Activated CD8-positive, alpha-beta memory T cell treated with anti-CD3 and anti-CD28 coated beads for 24 hours (primary cell): ENCODE measurements around the gene ACTG2.

Source experiments
- DNase-seq: peaks from one replicate; pipeline ENCODE4 v3.0.0-alpha.2; 2020

Gene ACTG2

GRCh38 chr2:73915437-73915993 lies 22.7 kb downstream of the ACTG2 start:
- DNase-seq = no peak

- DNase-seq = no peak
Measured at GRCh38 chr2:73916666-73917065, 23.9 kb downstream of the ACTG2 start.

DNA sequence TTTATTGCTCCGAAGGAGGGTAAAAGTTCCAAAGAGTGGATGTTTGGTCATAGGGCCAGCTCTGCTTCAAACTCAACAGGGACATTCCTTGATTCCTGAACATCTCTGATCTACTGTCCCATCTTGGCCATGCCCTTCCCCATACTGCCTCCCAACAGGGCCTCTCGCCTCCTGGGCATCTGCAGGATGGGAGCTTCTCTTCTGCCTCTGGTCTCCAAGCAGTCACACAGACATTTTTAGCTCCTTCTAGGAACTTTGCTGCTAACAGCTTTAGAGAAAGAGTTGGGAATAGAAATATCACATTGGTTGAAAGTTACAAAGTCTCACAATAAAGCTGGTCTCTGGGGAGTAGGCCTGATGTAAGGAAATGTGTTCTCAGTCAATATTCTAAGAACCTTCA lies 24.5 kb downstream of the ACTG2 start:
- no peak for DNase-seq

GRCh38 chr2:73917696-73918207 lies 24.9 kb downstream of the ACTG2 start:
- DNase-seq = no peak

DNA sequence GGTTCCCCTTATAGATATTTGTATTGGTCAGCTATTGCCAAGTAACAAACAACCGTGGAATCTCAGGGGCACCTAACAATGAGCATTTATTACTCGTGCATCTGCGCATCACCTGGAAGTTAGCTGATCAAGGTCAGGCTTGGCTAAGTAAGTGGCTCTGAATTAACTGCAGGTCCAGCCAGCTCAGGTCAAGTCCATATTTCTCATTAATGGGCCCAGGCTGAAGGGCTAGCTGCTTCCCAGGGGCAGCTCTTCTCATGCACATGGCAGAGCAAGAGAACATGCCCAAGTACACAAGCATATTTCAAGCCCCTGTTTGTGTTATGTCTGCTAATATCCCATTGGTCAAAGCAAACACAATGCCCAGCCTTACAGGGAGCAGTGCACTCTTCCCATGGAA lies 26.0 kb downstream of the ACTG2 start:
- DNase-seq = no peak

DNA sequence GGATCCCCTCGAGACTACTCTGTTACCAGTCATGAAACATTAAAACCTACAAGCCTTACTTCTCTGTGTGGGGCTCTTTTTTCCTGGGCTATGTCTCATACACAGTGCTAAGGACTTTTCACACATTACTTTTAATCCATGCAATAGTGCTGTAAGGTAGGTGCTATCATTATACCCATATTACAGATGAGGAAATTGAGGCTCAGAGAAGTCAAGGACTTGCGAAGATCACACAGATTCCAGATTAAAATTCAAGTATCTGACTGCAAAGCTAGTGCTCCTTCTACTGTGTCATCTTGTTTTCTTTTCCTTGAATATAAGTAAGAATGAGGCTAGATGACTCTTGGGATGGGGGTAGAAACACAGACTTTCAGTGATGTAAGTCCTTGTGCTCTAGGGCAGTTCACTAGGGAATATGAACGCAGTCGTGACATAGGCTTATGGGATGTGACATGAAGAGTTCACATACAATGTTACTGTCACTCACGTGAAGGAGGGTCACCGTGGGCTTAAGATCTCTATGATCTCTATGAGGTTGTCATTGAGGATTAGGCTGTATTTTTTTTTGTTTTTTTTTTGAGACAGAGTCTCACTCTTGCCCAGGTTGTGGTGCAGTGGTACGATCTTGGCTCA lies 26.9 kb downstream of the ACTG2 start:
- no peak for DNase-seq

- no peak for DNase-seq
Measured at GRCh38 chr2:73920577-73921545, 28.1 kb downstream of the ACTG2 start.

GRCh38 chr2:73921581-73921980 lies 28.8 kb downstream of the ACTG2 start:
- DNase-seq = no peak

GRCh38 chr2:73922681-73923080 lies 29.9 kb downstream of the ACTG2 start:
- no peak for DNase-seq

GRCh38 chr2:73925033-73925704 lies 32.4 kb downstream of the ACTG2 start:
- DNase-seq = no peak

DNA sequence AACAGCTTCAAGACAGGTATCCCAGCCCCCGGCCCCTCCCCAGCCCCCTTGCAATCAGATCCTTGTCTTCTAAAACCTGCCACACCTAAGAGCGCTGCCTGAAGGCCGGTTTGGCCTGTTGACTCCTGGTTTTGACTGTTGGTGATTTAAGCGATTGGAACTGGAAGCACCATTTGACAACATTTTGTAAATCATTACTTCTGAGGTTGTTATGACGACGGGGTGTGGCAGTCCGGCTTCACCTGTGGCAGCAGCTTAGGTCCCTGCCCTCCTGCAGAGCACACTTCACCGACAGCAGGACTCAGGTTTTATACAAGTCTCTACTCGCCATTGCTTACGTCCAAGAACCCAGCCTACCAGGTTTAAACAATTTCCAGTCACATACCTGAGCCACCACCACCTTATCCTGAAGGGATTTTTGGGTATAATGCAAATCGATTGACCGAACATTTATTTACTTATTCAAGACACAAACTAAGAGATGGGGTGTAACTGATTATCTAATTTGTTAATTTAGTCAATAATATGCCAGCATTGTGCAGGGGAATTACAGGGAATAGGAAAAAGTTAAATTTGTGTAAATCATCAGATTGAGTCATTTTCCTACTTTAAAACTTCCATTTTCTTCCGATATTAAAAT lies 33.2 kb downstream of the ACTG2 start:
- no peak for DNase-seq

DNA sequence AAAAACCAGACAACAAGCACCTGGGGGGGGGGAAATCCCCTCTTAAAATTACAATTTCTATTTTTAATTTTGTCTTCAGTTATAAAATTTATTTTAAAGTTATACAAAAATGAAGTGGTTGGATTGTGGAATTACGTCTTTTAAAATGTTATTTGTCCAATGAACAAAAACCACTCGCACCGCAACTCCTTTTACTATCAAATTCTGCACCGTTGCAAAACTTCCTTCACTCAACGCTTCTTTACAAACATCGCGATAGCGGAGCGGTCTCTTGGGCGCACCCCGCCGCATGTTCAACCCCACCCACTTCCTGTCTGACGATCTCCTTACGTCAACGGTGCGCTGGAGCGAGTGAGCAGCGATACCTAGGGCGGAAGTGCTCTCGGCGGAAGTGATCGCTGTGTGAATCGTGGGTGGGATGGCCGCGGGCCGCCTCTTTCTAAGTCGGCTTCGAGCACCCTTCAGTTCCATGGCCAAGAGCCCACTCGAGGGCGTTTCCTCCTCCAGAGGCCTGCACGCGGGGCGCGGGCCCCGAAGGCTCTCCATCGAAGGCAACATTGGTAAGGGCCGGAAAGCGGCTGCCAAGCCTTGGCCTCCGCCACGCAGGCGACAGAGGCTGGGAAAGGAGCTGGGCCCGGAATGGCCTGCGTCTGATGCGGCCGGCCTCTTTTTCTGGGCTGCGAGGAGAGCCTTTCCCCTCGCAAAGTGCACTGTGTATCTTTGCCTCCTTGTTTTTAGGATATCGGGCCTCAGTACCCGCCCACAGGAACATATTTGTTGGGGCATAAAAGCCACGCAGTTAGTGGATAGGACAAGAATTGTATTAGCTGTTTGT lies 33.9 kb downstream of the ACTG2 start, which contains the start of gene DGUOK:
TSS of gene DGUOK (plus strand) at position 388 of the 835 bp plus-strand sequence. CDS start at position 419, 31 bp downstream.
- DNase-seq = peak; percentile 94

DNA sequence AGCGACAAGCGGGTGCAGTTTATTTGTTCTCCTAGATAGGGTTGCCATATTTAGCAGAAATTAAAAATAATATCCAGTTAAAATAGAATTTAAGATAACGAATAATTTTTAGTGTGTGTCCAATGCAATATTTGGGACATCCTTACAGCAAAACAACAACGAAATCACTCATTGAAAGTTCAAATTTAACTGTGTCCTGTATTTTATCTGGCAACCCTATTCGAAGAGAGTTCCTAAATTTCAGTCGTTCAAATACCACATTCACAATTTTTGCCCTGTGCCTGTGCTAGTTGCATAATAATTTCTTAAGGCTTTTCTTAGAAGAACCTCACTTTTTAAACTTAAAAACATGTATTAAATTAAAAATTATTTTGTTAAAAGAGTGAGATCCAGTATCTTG lies 34.5 kb downstream of the ACTG2 start:
- no peak for DNase-seq

GRCh38 chr2:73928963-73929347 lies 36.1 kb downstream of the ACTG2 start:
- no peak for DNase-seq

DNA sequence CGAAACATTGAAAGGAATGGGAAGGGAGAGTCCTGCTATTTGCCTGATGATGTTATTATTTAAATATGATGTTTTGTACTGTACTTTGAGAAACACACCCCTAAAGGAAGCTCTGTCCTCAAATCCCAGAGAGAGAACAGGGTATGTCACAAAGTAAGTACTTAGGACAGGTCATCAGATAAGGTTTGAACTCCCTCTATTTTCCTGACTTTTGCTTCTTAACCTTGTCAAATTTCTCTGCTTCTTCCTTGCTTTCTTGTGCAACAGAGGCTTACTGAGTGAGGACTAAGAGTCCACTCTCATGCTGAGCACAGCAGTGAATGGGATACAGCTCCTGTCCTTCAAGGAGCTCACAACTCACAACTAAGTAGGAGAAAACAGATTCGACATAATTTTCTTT lies 37.6 kb downstream of the ACTG2 start:
- DNase-seq = no peak

- peak; percentile 70 for DNase-seq
Measured at GRCh38 chr2:73931531-73932500, 39.0 kb downstream of the ACTG2 start.

- no peak for DNase-seq
Measured at GRCh38 chr2:73933194-73933593, 40.4 kb downstream of the ACTG2 start.

DNA sequence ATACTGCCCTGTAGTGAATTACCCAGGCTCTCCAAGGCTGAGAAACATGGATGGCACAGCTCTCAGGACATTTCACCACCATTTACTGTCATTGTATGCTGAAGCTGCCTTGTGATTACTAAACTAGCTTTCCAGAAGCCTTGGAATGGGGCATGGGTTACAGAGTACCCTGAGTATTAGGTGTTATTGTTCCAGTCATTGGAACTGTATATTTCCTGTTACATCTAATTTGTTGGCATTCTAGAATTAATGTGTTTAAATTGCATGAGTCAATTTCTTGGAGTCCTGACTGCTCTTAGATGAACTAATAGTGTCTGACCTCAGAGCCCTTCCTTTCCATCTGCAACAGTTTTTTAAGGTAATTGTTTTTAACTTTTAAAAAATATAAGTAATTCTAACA lies 42.8 kb downstream of the ACTG2 start:
- no peak for DNase-seq

DNA sequence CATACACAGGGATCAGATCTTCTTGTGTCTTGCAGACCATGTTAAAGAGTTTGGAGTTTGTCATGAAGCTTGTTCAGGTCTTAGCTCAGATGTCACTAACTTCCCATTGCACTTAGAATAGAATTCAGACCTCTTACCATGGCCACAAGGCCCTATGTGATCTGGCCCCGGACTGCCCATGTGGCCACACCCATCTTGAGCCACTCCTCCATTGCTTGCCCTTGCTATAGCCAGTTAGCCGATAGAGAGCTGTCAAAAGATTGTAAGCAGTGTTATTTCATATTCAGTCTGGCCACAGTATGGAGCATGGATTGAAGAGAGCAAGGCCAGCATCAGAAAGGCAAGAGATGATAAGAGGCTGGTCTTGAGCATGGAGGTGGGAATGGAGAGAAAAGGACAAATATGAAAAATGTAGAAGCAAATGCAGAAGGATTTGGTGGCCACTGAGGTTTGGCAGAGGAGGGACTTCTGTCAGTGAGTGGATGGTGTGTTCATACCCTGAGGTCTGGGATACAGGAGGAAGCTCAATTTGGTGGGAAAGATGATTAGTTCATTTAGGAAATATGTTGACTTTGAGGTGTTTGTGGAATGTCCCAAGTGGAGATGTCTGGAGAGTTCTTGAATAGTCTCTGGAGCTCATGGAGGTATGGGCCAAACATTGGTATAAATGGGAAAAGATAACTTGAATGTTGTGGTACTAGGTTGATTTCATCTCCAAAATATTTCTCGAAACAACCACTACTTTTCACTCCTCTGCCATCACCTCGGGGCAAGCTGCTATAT lies 44.5 kb downstream of the ACTG2 start:
- DNase-seq = no peak
